ENCODE results near the gene GNA14.

GRCh38 chr9:77486463-77486862, 161.7 kb downstream of the GNA14 start:
- TF ChIP-seq EZH2 (IDR thresholded peaks at IDR 0.05; ENCODE audit: low read length, unreplicated experiment) (no peak), CTCF (conservative IDR thresholded peaks at IDR 0.05; ENCODE audit: low read depth, low read length) (no peak)

Data from PC-3 (cell line).